ENCODE measurements around the gene KRTCAP3. TPM values are rescaled to one million over a fixed set of nuclear protein-coding genes. Genes with fewer than 3 reads are reported as not detected.

The KRTCAP3 gene
- polyA plus RNA-seq, 1 donor from 2014 or later = 2.3 TPM

GRCh38 chr2:27489118-27489497 is 46.9 kb downstream of the KRTCAP3 start:
- Histone ChIP-seq H3K9ac (ENCODE audit: low read length) (peak overlapping the region; percentile 67), H3F3A (ENCODE audit: insufficient read depth, low read length, poor library complexity, severe bottlenecking) (no peaks in the 10 kb centered on the region), H3K27ac (ENCODE audit: low read length) (peak overlapping the region; percentile 82)

More at GRCh38 chr2:27489118-27489497, 46.9 kb downstream of the KRTCAP3 start:
- H3K79me2 ChIP-seq (replicated peaks; ENCODE audit: insufficient read depth, low read length) = no peaks in the 10 kb centered on the region
- no peak for TF ChIP-seq CTCF (IDR thresholded peaks at IDR 0.05; ENCODE audit: poor library complexity, severe bottlenecking)
- no peak for TF ChIP-seq SMC3 (conservative IDR thresholded peaks at IDR 0.05; ENCODE audit: poor library complexity)
- no peak for TF ChIP-seq REST (IDR thresholded peaks at IDR 0.05; ENCODE audit: borderline replicate concordance)
- TF ChIP-seq POLR2AphosphoS5 (IDR thresholded peaks at IDR 0.05) = no peak
- no peak for TF ChIP-seq EP300 (conservative IDR thresholded peaks at IDR 0.05; ENCODE audit: poor library complexity, severe bottlenecking)
- no peak for TF ChIP-seq TAF1 (IDR thresholded peaks at IDR 0.05; ENCODE audit: low read depth)
- TF ChIP-seq MXI1 (conservative IDR thresholded peaks at IDR 0.05; ENCODE audit: poor library complexity, severe bottlenecking) = no peak
- TF ChIP-seq RAD21 (conservative IDR thresholded peaks at IDR 0.05) = no peak
- TF ChIP-seq EZH2 (IDR thresholded peaks at IDR 0.05; ENCODE audit: borderline replicate concordance, insufficient read depth, low read length, poor library complexity, severe bottlenecking) = no peak
- H3K9me2 ChIP-seq (ENCODE audit: insufficient read depth, low read length) = no peaks in the 10 kb centered on the region
- no peaks in the 10 kb centered on the region for H4K20me1 ChIP-seq (ENCODE audit: insufficient read depth)
- H3K4me3 ChIP-seq (ENCODE audit: low read length) = peak overlapping the region; percentile 73
- no peaks in the 10 kb centered on the region for H3K36me3 ChIP-seq (ENCODE audit: insufficient read depth, low read length)
- peak overlapping the region; percentile 52 for H2AFZ ChIP-seq (ENCODE audit: low read depth, low read length)
- H3K27me3 ChIP-seq (ENCODE audit: insufficient read depth, low read depth, low read length) = no peaks in the 10 kb centered on the region
- H3K9me3 ChIP-seq (ENCODE audit: low read length) = no peaks in the 10 kb centered on the region
- peak overlapping the region; percentile 72 for H3K4me2 ChIP-seq (ENCODE audit: low read length)
